Measurements from ENCODE around the gene DDO.

Gene DDO

DNA sequence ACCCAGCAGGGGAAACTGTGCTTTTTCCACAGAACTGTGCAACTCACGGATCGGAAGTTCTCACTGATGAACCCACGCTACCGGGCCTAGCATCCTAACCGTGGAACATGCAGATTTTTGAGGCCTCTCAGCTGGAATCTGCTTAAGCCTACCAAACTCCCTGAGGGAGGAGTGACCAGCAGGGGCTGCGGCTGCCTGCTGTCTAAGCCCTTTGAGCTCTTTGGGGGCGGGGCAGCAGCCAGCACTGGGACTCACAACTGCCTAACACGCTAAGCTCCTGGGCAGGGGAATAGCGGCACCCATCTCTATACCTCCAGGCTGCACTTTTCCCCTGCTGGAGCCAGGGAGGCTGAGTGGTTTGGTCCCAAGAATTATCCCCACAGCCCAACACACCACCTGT is 36.8 kb downstream of the DDO start:
- in situ Hi-C loops (cut with HindIII; ENCODE audit: low sequenced_read_pairs): no loop called here

DNA sequence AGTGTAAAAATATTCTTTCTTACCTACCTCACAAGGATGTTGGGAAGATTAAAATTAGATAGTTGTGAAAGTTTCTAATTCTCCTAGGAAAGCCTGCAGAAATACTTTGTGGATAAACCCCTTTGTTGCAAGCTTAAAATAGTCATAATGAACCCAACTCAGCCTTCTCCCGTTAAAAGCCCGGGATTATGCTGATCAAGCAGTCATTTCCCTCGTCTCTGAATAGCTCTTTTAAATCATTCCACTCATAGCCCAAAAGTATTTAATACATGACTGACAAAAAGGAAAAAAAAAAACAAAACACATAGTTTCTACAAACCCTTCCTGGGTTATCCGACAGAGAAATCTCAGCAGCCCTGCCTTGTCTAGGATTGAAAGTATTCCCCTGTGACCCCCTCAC is 46.3 kb downstream of the DDO start:
- in situ Hi-C loops (cut with HindIII; ENCODE audit: low sequenced_read_pairs): no loop called here

DNA sequence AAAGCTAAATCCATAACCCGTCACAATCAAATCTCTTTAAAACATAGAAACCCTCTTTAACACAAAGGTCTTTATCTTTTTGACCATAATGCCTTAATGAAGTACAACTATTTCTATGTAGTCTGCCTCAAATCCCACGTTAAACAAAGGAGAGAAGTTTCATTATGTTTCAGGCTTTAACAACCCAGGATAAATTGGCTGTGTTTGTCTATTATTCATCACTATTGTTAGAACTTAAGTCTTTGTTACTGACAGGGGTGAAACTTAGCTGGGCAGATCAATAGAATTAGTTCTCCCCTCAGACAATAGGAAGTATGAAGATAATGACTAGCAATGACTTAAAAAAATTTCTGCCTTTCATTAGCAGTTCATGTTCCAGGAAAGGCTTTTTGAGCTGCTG is 47.1 kb downstream of the DDO start:
- in situ Hi-C loops (cut with HindIII; ENCODE audit: low sequenced_read_pairs): no loop called here

DNA sequence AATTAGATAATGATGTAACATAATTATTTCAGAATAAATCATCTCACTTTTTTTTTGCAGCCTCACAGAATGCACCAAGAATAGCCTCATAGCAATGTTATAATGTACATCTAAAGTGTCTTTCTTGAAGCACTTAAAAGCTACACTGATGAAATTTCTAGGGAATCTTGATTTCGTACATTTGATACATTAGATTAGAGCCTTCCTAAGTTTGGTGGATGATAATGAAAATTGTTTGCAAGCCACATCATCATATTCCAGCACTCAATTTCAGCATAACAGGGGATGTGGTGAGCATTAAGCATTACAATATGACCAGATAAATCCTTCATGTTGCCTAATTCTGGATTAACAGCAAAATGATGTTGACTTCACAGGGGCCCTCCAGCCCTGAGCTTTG is 47.5 kb downstream of the DDO start:
- in situ Hi-C loops (cut with HindIII; ENCODE audit: low sequenced_read_pairs): no loop called here

DNA sequence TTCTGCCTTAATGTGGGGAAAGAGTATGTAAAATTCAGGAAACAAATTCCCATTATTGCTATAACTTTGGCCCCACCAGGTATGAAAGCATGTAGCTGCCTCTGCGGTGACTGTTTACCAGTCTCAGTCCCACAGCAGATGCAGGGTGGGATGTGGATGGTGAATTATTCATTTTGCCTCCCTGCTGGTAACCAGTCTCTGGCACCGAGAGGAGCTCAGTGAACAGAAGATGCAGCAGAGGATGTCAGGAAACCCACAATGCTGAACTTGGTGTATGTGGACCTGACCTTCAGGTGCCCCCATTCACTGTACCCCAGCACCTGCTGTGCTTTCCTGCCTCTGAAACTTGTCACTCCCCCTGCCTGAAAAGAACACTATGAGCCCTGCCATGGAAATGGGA is 48.4 kb downstream of the DDO start:
- in situ Hi-C loops (cut with HindIII; ENCODE audit: low sequenced_read_pairs): no loop called here

DNA sequence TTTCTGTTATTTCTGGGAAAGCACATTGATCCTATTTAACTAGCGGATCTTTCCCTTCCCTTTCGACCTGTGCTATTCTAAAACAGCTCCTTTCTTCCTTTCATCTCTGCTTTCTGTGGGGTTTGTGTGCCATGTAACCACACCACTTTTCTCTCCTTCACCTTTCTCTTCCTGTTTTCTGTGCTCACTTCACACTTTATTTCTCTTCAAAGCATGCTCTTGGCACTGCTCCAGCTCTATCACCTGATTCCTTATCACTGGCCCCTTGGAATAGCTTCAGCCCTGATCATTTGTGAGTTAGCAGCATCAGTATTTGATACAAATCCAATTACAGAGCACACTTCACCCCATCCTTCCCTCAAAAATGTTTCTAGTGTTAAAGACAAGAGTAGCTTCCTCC is 49.1 kb downstream of the DDO start:
- in situ Hi-C loops (cut with HindIII; ENCODE audit: low sequenced_read_pairs): no loop called here

DNA sequence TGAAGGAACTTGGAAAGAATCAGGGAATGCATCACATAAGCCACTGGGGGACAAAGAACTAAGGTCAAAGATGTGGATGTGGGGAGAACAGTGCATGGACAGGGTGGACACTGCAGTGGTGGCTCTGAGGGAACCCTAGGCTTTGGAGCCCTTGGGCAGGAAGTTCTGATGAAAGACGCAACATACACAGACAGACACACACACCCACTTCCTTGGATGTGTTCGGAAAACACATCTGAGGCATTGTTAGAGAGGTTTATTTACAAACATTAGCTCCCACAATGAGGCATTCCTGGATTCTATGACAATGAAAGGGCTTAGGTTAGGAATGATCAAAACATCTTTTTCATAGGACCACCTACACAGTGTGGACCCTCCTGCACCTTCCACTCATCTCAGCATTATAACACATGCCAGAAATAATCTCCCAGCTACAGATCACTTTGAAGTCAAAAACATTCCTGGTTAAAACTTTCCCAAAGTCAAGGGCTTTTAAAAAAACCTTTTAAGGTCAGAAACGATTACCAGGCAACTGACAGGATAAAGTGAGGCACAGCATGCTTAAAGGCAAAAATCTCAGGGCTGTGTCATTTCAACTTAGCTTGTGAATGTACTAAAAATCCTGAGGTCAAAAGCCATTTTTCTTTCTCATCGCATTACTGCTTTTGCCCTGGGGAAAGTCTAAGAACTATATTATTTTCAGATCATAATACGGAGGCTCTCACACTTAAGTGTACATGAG is 50.8 kb downstream of the DDO start:
- in situ Hi-C loops (cut with HindIII; ENCODE audit: low sequenced_read_pairs): no loop called here

DNA sequence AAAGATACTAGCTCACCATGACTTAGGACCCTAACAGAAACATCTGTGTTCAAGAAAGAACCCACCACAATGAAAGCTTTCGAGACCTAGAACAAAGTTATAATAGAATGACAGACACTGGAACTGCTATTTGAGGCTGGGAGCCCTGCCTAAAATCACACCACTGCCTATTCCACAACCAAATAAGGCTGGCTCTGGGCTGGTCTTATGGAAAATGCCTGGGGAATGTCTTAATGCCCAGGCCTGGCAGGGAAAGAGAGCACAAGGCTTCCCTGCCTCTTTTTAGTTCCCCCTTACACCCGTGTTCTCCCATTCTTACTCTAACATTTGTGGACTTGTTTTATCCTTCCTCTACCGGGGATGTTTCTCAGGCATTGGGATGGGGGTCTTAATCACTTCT is 51.6 kb downstream of the DDO start:
- in situ Hi-C loops (cut with HindIII; ENCODE audit: low sequenced_read_pairs): no loop called here

DNA sequence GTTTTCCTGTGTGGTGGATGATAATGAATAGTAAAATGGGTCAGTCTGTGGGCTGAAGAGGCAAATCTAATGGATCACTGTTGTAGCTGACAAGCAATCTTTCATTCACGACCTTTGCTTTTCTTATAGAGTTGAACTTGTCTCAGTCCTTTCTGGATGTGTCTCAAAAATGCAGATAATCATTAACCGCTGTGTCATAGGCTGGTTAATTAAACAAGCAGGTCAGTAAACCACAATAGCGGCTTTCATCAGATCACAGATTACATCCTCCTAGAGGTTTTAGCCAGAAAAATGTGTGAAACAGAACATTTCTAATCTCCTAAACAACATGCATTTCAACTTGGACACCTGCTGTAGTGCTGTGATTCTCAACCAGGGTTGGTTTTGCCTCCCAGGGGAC is 54.7 kb downstream of the DDO start:
- in situ Hi-C loops (cut with HindIII; ENCODE audit: low sequenced_read_pairs): no loop called here

DNA sequence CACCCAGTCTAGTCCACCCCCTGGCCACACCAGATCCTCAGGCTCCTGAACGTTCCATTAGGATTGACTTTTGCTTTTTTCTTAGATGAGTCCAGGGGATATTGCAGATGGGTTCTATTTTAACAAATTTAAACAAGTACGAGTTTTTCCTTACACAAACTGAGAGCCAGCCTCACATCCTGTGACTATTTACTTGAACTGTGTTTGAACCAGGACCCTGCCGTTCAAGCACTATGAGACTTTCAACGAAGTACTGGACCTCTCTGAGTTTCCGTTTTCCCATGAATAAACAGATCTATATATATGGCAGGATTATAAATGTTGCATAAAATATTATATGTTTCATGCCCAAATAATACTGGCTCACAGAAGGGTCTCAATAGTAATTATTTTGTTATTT is 55.8 kb downstream of the DDO start:
- in situ Hi-C loops (cut with HindIII; ENCODE audit: low sequenced_read_pairs): no loop called here

DNA sequence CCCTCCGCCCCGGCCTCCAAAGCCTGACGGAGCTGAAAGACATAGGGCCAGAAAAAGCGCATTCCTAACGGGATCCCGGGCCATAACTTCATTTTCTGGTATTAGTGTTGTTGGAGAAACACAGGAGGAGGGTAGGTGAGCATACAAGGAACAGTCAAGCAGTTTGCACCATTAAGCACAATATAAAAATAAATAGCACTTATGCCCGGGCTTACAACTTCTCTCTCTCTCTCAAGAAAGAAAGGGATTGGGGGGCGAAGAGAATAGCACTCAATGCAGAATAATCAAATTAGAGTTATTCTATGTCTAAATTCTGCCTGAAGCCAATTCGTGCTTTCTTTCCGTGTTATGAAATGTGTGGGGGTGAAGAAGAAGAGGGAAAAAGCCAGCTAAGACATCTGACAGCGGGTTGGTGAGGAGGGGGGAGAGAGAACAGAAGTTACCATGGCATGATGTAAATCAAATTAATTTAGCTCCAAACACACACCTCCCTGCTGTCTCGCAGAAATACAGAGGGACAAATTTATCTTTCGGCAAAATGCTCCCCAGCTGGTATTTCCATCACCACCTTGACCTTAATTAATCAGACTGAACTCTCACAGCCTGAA is 56.7 kb downstream of the DDO start:
- in situ Hi-C loops (cut with HindIII; ENCODE audit: low sequenced_read_pairs): no loop called here

DNA sequence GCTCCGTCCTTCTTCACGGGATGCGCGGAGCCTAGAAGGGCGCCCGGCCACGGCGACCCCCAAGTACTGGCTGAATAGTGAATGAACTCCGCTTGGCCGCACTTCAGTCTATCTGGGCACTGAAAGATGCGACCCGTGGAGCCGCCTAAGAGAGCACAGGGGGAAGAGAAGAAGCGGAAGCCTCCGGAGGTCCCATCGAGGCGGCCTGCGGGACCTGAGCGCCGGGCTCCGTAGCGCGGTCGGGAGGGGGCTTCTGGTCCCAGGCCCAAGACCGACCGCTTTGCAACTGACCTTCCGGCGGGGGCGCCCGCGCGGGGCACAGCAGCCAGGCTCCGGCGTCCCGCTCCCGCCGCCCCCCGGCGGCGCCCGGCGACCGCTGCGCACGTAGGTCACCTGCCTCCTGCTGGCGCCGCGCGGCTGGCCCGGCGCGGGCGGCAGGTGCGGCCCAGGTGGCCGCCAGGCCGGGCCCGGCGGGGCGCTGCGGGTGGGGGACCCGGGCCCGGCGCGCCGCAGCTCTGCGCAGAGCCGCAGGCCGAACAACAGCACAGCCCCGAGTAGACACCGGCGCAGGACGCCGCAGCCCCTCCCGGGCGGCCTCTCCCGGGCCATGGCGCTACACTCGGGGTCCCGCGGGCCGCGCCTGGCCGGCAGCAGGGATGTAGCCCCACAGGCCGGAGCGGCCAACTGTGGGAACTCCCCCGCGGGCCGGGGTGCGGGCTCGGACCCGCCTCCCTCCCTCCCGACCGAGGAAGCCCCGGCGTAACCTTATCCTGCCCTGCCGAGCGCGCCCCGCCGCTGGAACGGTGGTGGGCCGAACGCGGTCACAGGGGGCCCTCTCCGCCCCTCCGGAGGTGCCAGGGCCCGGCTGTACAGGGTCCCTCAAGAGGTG is 57.5 kb downstream of the DDO start, which contains the start of gene METTL24:
METTL24 (minus strand) TSS at position 686 of the 889 bp plus-strand sequence; CDS start at position 609, 77 bp downstream.
- in situ Hi-C loops (cut with HindIII; ENCODE audit: low sequenced_read_pairs): no loop called here

DNA sequence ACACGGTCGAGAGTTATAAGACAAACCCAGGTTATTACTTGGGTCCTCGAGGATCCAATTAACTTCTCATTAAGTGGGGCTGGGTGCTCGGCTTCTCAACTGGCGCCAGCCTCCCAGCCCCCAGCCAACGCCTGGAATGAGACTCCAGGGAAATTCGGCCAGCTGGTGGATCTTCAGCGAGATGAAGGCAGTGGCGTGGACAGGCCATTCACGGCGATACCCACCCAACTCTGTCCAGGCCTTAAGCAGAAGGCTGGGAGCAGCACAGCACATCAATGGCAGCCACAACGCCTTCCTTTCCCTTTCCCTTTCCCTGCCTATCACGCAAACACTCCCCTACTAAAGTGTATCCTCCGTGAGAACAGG is 58.1 kb downstream of the DDO start:
- in situ Hi-C loops (cut with HindIII; ENCODE audit: low sequenced_read_pairs): no loop called here

DNA sequence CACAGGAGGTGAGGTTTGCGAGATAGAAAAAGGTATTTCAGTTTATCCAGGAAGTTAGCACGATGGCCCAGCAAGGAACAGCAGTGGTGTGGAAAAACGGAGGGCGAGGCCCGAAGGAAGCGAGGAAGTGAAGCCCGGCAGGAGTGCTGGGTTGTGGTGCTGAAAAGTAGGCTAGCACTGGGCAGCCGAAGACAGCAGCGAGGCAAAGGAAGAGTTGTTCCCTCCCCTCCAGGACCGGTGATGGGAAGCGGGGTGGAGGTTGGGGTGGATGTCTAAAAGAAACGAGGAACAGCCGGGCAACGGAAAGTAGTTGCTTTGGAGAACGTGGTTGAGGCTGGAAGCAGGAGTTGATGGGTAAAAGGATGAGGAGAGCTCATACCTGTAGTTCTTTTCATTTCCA is 58.6 kb downstream of the DDO start:
- in situ Hi-C loops (cut with HindIII; ENCODE audit: low sequenced_read_pairs): no loop called here

DNA sequence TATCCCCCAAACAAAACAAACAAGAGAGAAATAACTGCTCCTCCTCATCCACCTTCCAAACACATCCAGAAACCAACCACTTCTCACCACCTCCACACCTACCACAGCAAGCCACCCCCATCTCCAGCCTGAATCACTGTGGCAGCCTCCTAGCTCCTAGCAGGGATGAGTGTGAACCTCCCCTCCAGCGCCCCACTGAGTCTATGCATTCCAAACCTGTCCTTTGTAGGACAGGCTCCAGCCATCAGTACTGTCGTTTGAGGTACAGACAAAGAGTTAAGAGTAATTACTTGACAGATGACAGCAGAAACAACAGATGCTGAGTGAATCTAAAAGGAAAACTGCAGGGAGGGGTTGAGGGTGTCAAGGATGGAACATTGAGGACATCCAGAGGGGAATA is 59.6 kb downstream of the DDO start:
- in situ Hi-C loops (cut with HindIII; ENCODE audit: low sequenced_read_pairs): no loop called here

DNA sequence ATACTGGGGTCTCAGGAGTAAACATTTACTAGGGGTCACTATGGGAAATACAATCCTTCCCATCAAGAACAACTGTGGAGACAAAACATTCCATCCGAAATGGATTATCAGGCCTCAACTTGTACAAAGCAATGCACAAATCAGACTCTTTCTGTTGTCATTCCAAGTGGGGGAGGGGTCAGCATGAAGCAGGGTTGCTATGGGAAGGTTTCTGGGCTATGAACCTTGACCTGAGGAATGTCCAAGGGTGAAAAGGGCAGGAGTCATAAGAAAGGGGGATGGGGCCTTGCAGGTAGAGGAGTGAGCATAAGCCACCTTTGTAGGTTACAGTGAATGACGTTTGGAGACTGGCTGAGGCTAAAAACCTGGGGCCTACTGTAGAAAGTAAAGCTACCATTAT is 60.4 kb downstream of the DDO start:
- in situ Hi-C loops (cut with HindIII; ENCODE audit: low sequenced_read_pairs): no loop called here

DNA sequence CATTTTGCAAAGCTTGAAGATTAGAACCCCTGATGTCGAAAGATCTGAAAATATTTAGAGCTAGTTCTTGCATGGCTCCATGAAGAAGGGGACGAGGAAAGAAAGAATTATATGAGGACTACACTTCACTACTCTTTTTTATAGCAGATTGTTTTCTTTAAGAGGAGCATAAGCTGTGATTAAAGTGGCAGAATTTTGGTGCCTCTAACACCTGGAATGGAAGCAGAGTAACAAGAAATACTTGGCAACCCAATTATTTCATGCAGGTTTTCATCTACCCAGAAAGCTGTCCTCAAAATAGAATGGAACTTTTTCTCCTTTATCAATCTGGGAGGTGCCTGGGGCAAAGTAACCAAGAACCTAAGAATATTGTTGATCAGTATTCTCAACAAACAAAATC is 61.2 kb downstream of the DDO start:
- in situ Hi-C loops (cut with HindIII; ENCODE audit: low sequenced_read_pairs): no loop called here

DNA sequence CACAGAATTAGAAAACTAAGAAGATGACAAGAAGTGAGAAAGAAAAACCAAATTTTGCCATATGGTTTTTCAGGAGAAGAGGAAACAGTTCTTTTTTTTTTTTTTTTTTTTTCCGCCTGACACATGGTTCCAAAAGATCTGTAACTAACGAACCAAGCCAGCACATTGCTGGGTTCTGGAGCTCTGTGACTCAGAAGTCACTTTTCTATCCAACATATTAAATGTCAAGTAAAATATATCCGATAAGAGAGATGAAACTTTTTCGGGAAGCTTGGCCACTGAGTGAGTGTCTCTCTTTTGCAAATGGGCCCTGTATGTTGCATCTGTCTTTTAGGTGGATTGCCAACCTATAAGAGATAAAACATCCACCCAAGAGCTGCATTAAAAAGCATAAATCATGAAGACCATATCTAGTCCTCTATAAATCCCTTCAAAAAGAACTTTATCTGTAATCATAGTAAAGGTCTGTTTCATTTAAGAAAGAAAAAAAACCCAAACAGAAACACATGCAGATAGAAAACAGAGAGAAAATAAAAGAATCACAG is 61.8 kb downstream of the DDO start:
- in situ Hi-C loops (cut with HindIII; ENCODE audit: low sequenced_read_pairs): no loop called here

DNA sequence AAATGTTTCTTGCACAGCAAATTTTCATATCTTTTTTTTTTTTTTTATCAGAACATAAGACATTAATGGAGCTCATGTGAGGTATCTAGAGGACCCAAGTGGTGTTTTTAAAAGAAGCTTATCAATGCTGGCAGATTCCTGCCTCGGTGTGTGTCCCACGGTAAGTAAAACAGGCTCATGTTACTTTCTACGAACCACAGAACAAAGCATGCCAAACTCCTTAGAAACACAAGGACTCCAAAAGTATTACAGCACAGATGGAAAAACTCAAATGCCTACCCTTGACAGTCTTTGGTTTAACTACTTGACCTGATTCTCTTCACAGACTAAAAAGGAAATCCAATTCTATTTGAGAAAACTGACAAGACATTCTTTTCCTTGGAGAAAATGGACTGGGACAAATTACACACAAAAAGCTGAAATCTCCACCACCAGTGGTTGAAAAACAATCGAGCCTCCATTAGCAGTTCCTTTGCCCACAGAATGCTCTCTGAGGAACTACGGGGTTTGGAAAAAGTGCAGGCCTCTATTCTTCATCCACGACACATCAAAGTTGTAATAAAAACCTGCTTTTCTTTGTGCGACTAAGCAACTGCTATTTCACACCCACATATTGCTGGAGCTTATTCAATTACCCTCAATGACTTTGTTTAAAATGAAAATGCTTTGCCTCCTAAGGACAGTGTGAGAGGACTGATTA is 62.7 kb downstream of the DDO start:
- in situ Hi-C loops (cut with HindIII; ENCODE audit: low sequenced_read_pairs): no loop called here

DNA sequence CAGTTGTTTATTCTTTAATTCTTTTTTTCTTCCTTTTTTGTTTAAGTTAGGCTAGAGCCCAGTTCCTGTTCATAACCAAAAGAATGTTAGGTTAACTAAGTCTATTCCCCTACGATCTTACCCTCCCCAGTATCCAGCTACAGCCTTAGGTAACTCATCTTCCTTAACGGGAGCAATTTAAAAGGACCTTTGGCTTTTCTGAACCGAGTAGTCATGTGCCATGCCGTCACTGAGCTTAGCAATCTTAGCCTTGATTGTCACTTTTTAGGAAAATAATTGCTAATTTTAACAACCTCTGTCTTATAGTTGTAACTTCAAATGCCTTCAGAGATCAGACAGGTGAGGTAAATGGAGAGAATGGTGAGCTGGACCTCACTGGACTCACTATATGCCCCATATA is 63.4 kb downstream of the DDO start:
- in situ Hi-C loops (cut with HindIII; ENCODE audit: low sequenced_read_pairs): no loop called here

DNA sequence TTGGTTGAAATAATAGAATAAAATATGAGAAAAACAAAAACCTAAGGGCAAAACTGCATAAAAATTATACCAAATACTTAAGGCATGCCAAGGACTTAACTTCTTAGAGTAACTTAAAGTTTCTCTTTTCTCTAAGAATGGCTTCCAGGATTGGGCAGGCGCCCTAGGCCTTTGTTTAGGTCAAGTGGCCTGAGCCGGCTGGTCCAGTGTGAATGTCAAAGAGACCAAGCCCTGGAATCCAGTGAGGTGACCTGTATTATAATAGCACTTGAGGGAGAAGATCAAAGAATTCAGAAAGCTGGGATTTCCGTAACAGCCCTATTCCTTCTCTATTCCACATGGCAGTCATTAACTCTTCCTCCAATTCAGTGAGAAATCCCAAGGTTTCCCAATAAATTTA is 63.8 kb downstream of the DDO start:
- in situ Hi-C loops (cut with HindIII; ENCODE audit: low sequenced_read_pairs): no loop called here
